Activated T-cell treated with anti-CD3 and anti-CD28 coated beads, Interleukin-2, amount 50 U/mL, for 48 hours (primary cell): ENCODE data around the gene STARD3.
A peak's percentile ranks its signal among the peaks of the same experiment; 100 is the strongest.

Source experiments
- DNase-seq, 2 experiments: peaks; one replicate each; pipeline ENCODE4 v3.0.0-alpha.2; 2020

The STARD3 gene

DNA sequence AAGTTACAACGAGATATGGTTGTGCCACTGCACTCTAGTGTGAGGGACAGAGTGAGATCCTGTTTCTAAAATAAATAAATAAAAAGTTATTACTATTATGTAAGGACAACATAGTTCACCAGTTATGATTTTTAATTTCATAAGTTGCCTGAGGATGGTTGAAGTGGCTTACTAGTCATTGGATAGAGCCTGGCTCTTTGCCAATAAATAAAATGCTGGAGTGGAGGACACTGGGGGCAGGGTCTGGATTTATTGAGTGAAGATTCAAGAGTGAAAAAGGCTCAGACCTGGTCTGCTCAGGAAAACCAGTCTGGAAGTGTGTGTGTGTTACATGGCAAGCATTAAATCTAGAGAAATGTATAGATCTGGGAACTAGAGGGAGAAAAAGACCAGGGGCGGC, 2.1 kb downstream of the STARD3 start:
- no peak for DNase-seq

DNA sequence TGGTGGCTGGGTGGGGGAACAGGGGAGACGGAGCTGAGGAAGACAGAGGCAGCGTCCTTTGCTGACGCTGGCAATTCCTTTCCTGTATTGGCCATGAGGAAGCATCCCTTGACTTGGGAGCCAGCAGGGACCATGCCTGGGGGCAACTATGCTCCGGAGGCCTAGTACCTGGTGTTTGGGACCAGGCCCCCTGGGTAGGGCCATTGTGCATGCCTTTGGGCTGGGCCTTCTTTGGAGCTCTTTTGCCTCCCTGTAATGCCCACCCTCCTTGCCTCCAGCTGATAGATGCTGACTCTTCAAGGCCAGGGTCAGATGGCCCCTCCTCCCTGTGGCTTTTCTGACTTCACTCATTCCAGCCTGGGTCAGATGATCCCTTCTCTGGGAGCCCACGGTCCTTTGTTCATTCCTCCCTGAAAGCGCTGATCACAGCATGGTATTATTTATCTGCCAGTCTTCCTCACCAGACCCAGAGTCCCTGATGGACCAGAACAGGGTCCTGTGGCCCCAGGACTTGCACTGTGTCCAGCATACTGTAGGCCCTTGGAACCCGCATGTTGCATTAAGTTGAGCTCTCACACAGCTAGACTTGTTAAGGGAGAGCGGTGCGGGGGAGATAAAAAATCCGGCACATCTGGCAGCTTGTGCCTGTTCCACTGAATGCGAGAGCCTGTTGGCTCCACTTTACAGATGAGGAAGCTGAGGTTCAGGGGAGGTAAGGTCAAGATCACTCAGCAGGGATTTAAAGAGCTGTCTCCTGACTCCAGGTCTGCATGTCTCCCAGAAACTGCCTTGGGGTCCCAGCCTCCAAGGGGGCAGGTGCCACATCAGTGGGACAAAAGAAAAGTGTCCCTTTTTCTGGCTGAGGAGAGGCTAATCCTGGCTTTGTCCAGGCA, 2.9 kb downstream of the STARD3 start:
- DNase-seq: no peak

DNA sequence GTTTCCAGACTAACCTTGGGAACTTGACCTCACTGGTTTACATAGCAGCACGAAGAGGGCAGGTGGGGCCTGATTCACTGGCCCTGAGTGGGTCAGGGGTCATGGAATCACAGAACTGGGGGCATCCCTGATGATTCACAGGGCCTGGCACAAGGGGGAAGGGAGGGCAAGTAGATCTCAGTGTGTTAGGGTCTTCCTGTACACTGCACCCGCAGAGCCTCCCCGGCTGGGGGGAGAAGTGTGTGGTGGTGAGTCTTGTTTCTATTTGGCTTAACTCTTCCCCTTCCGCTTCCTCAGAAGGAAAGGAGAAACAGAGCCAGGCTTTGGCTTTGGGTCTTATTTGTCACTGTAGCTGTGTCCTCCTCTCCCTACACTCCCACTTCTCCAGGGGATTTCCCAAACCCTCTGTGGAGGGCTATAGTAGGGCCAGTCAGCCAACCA, 3.7 kb downstream of the STARD3 start:
- DNase-seq: no peak

DNA sequence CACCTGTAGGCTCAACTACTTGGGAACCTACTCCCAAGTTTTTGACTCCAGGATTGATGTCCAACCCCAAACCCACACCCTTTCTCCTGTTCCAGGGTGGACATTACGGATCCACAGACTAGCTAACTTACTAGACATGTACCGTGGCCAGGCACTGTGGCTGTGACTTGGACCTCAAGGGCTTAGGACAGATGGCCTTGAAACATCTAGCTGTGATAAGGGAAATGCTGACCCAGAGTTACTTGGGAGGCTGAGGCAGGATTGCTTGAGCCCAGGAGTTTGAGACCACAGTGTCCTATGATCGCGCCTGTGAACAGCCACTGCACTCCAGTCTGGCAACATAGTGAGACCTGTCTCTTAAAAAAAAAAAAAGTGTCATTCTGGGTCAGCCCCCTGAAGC, 4.2 kb downstream of the STARD3 start:
- DNase-seq: no peak

- DNase-seq: no peak
Measured at GRCh38 chr17:39641883-39642282, 4.9 kb downstream of the STARD3 start.

GRCh38 chr17:39642291-39643074, 5.5 kb downstream of the STARD3 start:
- no peak for DNase-seq

GRCh38 chr17:39643271-39643670, 6.3 kb downstream of the STARD3 start:
- DNase-seq: no peak

GRCh38 chr17:39647256-39647655, 10.3 kb downstream of the STARD3 start:
- no peak for DNase-seq

- DNase-seq: no peak
Measured at GRCh38 chr17:39648616-39649366, 11.8 kb downstream of the STARD3 start.

DNA sequence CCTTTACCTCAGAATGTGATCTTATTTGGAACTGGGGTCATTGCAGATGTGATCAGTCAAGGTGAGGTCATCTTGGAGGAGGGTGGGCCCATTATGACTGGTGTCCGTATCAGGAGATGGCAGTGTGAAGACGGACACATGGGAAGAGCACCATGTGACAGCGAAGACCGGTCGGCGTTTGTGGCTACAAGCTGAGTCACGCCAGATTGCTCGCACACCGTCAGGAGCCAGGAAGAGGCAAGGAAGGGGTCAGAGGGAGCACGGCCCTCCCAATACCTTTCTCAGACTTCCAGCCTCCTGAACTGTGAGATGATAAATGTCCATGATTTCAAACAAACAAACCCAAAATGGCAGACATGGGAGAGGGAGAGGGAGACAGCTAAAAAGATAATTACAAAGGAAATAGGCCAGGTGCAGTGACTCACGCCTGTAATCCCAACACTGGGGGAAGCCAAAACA, 13.2 kb downstream of the STARD3 start:
- no peak for DNase-seq

- no peak for DNase-seq
Measured at GRCh38 chr17:39651923-39652586, 15.1 kb downstream of the STARD3 start.

GRCh38 chr17:39652587-39653315, 15.8 kb downstream of the STARD3 start:
- DNase-seq: no peak

DNA sequence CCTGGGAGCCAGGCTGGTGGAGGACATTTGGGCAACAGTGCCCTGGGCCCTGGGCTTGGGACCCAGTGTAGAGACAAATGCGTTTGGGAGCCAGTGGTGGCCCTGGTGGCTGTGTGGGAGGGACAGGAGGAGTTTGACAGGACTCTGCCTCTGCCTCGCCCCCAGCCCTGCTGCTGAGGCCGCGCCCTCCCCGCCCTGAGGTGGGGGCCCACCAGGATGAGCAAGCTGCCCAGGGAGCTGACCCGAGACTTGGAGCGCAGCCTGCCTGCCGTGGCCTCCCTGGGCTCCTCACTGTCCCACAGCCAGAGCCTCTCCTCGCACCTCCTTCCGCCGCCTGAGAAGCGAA, 16.3 kb downstream of the STARD3 start:
- DNase-seq: no peak

DNA sequence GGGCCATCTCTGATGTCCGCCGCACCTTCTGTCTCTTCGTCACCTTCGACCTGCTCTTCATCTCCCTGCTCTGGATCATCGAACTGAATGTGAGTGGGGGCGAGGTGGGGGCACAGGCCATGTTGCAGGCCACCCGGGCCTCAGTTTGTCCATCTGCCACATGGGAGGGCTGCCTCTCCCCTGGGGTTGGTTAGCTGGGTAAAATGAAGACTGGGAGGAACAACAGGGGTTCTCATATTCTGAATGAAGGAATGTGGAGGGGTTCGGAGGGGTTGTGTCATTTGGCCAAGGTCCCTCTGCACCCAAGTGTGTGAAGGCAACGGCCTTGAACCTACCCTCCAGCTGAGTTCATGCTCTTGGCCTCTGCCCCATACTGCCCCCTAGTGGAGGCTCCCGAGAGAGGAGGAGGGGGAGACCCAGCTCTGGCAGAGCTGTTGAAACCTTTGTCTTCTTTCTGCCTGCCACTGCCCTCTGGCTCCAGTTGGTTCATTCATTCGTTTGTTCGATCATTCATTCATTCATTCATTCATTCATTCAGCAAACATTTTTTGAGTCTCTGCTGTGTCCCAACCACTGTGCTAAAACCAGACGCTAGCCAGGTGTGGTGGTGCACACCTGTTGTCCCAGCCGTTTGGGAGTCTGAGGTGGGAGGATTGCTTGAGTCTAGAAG, 16.9 kb downstream of the STARD3 start:
- peak; percentile 87 to 89 for DNase-seq

- DNase-seq: no peak
Measured at GRCh38 chr17:39655105-39655504, 18.2 kb downstream of the STARD3 start.

- DNase-seq: no peak
Measured at GRCh38 chr17:39658346-39658745, 21.4 kb downstream of the STARD3 start.

DNA sequence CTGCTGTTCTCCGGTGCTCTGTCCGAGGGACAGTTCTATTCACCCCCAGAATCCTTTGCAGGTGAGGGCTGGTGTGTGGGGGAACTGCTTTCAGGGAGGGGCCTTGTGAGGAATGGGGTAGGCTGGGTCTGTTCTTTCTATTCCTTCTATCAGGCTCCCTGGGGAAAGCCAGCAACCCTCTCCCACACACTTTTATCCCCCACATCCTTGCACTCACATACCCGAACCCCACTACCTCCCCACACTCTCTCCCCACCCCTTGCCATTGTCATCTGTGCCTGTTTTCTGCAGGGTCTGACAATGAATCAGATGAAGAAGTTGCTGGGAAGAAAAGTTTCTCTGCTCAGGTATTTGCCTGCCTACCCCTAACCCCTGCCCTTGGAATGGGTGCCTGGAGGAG, 21.8 kb downstream of the STARD3 start:
- no peak for DNase-seq

- DNase-seq: no peak
Measured at GRCh38 chr17:39659279-39660010, 22.5 kb downstream of the STARD3 start.

GRCh38 chr17:39660011-39660360, 23.0 kb downstream of the STARD3 start:
- DNase-seq: no peak
